Brain pericyte (primary cell): Measurements from ENCODE around the gene STMN3.

Experiments
- DNase-seq: peaks from one replicate; pipeline ENCODE4 v3.0.0-alpha.2; 2012; ENCODE audit warnings: low read depth, low spot score

Gene STMN3

DNA sequence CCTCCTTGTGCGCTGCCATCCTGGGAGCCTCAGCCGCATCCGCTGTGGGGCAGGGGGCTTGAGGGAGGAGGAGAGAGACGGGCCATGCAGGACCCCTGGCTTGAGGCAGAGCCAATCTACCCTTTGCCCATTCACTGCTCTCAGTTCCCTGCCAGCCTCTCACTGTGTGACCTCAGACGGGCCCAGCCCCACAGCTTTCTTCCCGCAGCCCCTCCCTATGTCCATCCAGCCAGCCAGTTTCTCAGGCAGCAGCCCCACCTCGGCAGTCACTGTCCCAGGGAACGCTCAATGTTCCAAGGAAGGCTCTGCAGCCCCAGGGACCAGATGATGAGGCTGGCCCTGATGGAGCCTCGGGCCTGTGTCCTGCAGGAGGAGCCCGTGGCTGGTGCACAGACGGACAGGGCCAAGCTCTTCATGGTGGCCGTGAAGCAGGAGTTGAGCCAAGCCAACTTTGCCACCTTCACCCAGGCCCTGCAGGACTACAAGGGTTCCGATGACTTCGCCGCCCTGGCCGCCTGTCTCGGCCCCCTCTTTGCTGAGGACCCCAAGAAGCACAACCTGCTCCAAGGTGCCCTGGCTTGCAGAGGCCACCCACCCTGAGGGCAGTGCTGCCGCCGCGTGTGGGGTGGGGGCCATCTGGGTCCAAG, 39.3 kb upstream of the STMN3 start:
- no peak for DNase-seq

DNA sequence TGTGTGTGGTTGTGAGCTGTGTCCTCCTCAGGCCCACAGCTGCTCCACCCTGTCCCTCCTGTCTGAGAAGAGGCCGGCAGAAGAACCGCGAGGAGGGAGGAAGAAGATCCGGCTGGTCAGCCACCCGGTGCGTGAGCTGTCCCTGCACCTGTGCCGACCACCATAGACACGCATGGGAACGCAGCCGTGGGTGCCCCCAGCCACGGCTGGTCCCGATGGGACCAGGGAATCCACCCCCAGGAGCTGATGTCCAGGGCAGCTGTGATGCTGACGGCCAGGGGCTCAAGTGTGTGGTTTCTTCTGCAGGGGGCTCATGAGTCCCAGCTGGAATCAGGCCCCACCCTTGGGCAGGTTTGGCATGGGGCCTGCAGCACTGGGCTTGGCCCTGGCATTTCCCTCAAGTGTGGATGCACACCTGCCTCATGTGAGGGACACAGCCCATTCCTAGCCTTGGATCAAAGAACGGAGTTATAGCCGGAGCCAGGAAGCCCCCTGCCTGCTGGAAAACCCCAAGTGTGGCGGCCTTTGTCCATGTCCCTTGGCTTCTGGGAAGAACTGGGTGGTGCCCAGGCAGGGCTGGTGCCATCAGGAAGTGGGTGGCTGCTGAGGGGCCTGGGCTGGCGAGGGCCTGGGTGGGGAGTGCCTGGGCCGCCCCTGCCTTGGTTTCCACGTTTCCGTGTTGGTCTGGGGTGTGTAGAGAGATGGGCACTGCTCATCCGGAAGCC, 38.6 kb upstream of the STMN3 start:
- no peak for DNase-seq

DNA sequence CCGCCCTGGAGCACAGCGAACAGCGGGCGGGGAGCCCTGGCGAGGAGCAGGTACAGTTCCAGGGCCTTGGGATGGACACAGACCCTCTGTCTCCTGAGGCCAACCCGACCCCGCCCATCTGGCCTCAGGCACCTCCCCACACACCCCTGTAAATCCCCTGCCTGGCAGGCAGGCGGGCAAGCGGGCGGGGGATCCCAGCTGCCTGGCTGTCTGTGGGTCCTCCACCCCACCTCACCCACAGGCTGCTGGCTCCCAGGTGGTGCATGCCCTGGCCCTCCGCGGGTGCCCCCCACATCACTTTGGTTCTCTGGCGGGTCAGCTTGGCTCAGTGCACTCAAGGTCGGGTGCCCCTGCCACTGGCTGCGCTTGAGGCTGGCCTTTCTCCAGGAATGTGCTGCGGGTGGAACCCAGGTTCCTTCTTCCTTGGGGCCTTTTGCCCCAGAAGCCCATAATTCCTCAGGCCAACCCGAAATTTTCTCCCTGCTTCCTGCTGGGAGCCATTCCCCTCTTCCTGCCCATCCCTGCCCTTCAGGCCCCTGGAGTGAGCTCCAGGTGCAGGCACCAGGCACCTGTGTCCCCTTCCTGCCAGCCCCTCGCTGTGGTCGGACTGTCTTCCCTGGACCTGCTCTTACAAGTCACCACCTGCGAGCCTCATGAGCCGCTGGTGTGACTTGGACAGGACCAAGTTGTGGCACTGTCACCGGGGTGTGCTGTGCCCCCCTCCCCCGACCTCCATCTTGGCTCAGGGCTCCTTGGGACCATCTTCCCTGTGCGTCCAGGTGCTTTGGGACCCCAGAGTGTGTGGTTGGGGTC, 37.9 kb upstream of the STMN3 start:
- no peak for DNase-seq

DNA sequence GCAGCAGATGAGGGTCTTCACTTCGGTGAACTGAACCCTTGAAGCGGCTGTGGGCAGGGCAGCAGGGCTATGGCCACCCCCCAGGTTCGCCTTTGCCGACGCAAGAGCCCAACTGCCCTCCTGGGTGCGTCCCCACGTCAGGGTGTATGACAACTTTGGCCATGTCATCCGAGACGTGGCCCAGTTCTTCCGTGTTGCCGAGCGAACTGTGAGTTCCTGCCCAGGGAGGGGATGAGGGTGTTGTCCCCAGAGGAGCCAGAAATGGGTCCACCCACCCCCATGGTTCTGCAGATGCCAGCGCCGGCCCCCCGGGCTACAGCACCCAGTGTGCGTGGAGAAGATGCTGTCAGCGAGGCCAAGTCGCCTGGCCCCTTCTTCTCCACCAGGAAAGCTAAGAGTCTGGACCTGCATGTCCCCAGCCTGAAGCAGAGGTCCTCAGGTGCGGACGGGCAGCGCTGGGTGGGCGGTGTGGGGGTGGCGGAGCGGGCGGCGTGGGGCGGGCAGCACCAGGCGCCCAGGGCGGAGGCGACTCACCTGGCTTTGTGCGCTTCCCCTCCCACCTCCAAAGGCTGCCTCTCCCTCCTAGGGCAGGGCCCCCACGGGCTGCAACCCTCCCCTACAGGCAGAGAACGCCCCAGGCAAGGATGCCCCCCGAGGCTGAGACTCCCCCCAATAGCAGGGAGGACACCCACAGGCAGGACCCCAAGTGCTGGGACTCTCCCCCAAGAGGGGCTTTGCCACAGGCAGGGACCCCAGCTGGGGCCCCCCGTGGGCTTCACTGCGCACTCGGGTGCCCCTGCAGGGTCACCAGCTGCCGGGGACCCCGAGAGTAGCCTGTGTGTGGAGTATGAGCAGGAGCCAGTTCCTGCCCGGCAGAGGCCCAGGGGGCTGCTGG, 37.0 kb upstream of the STMN3 start:
- no peak for DNase-seq

DNA sequence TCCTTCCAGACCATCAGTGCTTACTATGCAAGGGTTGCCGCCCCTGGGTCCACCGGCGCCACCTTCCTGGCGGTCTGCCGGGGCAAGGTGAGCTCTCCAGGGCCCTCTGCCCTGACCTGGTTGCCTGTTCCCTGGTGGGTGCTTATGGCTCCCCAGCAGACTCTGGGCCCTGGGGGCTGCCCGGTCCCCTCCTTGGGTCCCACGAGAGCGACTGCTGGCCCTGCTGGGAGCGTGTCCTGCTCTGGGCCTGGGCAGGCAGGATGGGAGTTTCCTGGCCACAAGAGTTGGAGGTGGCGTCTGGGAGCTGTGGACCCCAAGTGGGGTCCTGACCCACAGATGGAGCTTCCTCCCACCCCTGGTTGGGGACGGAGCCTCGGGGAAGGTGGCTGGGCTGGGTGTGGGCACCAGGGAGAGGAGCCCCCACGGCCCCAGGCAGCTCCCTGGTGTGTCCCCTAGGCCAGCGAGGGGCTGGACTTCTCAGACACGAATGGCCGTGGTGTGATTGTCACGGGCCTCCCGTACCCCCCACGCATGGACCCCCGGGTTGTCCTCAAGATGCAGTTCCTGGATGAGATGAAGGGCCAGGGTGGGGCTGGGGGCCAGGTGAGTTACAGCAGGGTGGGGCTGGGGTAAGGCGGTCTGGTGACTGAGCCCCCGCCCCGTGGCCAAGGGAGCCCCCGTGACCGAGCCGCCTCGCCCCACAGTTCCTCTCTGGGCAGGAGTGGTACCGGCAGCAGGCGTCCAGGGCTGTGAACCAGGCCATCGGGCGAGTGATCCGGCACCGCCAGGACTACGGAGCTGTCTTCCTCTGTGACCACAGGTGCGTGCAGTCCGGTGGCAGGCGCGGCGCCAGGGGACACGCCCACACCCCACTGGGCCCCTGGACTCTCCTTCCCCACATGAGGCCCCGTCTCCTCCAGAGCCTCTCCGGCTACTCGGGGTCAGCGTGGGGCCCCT, 36.1 kb upstream of the STMN3 start:
- DNase-seq: no peak

DNA sequence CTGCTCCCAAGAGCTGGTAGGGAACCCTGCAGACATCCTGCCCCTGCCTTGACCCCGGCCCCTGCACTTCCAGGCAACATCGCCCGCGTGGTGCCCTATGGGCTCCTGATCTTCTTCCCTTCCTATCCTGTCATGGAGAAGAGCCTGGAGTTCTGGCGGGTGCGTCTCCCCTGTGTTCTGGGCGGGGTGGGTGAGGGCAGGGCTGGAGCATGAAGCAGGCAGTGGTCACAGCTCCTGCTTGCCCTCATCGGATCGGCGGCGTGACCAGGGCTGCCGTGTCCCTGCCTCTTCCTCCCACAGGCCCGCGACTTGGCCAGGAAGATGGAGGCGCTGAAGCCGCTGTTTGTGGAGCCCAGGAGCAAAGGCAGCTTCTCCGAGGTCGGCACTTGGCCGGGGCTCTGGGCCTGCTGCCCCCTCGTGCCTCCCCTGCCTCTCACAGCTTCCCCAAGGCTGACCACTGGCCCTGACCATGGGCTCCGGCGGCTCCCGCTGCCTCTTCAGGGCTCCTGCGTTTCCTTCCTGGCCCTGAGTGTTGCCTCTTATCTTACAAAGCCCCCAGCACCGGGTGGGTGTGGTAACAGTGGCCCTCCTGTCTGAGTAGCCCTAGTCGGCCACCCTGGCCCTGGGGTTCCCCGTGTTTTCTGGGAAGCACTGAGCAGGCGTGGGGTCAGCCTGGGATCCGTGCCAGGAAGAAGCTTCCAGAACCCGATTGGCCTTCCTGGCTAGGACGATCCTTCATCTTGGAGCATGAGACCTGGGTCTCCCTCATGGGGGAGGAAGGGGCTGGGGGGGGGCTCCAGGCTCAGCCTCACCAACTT, 35.2 kb upstream of the STMN3 start:
- DNase-seq: no peak

DNA sequence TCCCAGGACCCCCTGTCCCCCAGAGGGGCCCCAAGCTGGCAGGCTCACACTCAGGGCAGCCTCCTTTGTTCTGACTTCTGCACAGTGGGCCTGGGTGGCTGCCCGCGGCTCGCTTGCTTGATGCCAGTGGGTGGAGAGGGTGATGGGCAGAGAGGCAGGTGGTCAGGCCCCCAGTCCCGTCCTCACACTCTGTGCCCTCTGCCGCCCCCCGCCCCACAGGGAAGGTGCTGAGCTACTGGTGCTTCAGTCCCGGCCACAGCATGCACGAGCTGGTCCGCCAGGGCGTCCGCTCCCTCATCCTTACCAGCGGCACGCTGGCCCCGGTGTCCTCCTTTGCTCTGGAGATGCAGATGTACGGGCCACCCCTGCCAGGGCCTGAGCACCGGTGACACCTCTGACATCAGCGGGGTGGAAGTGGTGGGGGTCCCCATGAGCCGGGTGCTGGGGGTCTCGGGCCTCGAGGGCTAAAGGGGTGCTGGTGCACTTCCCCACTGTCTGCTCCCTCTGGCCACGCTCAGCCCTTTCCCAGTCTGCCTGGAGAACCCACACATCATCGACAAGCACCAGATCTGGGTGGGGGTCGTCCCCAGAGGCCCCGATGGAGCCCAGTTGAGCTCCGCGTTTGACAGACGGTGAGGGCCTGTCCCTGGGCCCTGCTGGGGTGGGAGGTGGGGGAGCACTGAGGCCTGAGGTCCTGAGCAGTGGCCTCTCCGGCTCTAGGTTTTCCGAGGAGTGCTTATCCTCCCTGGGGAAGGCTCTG, 34.4 kb upstream of the STMN3 start:
- DNase-seq: no peak

DNA sequence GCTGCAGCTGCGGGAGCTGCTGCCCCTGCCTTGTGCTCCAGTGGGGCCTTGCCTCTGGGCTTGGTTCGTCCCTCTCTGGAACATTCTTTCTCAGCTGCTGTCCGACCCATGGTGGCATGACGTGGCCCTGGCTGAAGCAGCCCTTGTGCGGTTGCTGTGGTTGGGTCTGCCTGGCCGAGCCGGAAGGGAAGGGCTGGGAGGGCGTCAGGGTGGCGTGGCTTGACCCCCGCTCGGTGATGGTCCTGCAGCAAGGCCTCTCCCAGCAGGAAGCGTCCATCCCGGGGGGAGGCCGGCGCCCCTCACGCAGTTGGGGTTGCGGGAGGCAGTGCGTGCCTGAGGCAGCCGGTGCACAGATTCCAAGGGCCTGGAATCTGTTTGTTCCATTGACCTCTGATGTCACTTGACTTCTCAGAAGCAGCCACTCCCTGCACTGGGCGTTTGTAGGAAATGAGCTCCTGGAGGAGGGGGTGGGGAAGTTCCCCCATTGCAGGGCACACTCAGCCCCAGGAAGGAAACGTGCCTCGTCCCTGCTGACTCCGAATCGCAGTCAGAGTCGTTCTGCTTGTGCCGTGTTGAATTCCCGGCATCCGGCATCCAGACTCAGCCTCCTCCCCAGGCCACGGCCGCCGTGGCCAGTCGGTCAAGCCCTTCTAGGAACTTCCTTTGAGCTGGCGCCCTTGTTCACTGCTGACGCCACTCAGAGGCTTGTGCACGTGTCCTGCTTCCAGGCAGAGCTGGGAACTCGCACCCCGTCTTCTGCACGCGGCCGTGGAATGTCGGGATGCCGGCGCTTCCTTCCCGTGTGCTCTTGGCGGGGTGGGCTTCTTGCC, 33.5 kb upstream of the STMN3 start:
- peak; percentile 49 for DNase-seq

DNA sequence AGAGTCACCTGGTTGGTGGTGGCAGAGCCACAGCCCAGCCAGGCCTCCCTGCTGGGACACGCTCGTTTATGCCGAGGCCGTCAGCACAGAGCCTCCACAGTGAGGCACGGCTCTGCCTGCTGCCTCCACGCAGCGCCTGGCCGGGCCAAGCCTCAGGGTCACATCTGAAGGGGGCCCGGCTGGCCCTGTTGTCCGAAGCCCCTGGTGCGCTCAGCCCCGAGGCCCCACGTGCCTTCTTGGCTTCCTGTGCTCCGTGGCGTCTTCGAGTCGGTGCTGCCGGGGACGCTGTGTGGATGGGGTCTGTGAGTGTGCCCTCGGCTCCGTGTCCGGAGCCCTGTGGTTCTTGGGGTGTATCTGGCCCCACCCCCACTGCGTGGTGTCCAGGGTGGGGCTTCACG, 32.9 kb upstream of the STMN3 start:
- no peak for DNase-seq

DNA sequence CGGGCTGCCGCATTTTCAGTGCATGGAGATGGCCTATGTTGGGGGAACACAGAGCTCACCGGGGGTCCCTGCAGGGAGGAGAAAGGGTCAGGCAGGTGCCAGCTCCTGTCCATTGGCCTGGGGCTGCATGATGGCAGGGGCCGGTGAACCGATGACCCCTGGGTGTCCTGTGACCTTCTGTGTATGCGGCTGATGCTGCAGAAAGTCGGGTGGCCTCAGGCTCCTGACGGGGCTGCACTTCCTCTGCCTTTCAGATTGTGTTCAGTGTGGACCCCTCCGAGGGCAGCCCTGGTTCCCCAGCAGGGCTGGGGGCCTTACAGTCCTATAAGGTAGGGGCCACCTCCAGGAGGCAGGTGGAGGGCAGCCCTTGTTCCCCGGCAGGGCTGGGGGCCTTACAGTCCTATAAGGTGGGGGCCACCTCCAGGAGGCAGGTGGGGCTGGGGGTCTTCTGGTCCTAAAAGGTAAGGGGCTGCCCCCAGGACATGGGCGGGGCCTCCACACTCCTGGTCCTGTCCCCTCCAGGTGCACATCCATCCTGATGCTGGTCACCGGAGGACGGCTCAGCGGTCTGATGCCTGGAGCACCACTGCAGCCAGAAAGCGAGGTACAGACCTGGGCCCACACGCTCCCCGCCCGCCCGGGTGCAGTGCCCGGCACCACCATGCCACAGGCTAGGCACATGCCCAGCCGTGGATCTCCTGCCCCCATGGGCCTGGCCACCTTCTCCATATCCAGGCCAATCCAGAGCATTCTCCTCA, 32.2 kb upstream of the STMN3 start:
- no peak for DNase-seq

DNA sequence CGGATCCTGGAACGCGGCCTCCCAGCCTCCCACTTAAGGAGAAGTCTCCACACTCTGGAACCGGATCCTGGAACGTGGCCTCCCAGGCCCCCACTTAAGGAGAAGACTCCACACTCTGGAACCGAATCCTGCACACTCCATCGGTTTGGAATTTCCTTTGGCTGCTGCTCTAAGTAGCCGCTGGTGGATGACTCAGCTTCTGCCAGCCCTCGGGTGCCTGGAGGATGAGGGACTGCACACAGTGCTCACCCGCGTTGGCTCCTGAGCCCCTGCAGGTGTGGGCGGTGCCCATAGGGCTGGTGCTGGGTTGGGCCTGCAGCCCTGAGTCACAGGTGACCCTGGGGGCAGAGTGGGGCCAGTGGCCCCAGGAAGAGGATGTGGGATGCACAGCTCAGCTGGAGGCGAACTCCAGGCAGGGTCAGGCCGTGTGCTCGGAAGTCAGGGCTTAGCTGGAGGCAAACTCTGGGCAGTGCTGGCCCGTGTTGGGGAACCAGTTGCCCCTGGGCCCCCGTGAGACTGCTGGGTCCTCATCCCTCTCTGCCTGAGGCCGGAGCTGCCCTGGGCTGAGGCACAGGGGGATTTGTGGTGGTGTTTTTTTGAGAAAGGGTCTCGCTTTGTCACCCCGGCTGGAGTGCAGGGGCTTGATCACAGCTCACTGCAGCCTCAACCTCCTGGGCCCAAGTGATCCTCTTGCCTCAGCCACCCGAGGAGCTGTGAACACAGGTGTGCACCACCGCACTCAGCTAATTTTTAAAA, 29.3 kb upstream of the STMN3 start:
- DNase-seq: peak; percentile 67

DNA sequence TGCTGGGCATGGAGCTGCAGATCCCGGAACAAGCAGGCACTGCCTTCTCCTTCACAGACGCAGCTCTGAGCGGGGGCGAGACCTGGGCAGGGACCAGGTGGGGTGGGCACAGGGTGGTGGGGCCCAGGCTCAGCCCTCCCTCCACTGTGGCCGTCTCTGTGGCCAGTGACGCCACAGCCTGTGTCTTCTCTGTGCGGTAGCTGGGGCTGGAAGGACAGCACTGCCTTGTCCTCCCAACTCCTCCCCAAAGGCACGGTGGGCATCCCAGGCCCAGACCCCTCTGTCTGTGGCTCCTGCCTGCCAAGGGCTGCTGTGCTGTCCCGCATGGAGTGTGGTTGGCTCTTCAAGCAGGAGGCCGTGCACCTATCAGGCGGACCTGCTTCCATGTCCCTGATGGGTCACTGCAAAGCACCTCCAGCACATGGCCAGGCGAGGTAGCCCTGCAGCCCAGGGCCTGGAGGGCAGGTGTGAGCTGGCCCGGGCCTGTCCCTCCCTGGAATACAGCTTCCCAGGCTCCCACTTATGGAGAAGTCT, 28.5 kb upstream of the STMN3 start:
- DNase-seq: no peak

DNA sequence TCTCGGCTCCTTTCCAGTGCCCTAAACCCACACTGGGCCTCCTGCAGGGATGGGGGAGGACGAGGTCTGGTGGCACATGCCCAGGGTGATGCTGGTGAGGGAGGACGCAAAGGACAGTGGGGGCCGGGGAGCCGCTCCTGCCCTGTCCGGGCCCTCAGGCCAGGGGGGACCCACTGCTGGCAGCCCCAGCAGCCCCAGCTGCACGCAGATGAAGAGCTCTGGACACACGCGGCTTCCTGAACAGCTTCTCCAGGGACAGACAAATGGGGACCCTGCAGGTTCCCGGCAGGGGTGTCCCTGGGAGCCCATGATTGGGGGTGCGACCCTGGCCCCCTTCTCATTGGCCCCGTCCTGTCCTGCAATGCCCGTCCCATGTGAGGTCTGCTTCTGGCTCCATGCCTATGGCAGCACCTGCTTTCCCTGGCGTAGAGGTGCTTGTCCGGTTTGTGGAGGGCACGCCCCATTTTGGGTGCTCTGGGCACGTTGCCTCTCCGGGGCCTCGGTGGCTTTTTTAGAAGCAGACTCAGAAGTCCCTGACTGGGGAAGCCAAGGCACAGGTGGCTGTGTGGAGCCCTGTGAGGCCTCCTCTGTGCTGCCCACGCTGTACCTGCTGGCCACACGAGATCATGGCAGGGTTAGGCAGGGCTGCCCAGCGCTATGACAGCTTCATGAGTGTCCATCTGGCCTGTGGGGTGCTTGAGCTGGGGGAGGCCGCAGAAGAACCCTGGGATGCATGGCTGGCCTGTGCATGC, 27.8 kb upstream of the STMN3 start:
- no peak for DNase-seq

DNA sequence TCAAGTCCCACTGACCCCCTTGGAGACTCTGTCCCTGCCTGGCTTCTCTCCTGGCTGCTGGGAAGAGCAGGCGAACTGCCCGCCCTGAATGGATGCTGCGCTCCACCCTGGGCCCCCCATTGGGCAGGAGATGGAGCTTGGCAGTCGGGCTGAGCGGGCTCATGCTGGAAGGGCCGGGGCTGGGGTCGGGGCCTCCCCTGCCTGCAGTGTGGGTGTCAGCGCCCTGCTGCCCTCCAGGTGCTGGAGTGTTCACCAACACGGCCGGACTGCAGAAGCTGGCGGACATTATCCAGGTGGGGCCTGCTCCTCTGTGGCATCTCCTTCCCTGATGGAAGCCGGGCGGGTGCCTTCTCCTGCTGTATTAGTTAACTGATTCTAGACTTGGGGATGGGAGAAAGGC, 27.2 kb upstream of the STMN3 start:
- DNase-seq: no peak

DNA sequence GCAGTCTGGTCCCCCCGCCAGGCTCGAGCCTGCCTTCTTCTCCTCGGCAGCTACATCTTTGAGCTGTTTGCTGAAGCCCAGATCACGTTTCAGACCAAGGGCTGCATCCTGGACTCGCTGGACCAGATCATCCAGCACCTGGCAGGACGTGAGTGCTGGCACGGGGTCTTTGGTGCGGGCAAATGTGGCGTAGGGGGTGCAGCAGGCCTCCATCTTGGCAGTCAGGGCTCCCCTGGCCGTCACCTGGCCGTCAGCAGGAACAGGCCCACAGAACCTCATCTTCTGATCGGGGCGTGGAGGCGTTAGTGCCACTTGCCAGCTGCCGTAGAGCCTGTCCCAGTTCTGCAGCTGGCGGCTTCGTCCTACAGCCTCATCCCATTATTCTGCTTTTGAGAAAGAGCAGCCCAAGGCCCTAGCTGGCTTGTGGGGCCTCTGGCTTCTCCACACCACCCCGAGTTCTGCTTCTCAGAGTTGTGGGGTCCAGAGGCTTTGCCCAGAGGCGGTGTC, 26.6 kb upstream of the STMN3 start:
- DNase-seq: no peak
